ENCODE results near the gene LCN6. TPM values are rescaled to one million over a fixed set of nuclear protein-coding genes. Genes with fewer than 3 reads are reported as not detected.
"Not testable (repeated sequence)": the region's sequence is repeated elsewhere in the genome, so short reads cannot be mapped to it uniquely, and the experiment has no call there.

LCN6 gene
- total and polyA plus RNA-seq, 11 donors: 0.81 to 101 (median 18.4) TPM

GRCh38 chr9:136711751-136712689 lies 36.3 kb downstream of the LCN6 start, which contains the start of gene DIPK1B:
Gene DIPK1B (plus strand): TSS chr9:136712572. CDS start chr9:136712666, 94 bp downstream.
- 2 to 6% (median 4%) methylated on average over 24 to 119 of the region's 119 CpGs for WGBS, 4 donors
- ATAC-seq (peak in 2 of 4 donors; percentile 3 to 6), DNase-seq (peak in 1 of 5 donors; percentile 23)
- TF ChIP-seq POLR2A (IDR thresholded peaks at IDR 0.05) (no peak), CTCF (IDR thresholded peaks at IDR 0.05) (no peak)
- peaks cover 4 to 43% (median 34%) of the 10 kb centered on the region in 12 donors for H3K4me1 ChIP-seq
- peaks cover 0 to 23% (median 0%) of the 10 kb centered on the region in 9 donors for H3K27me3 ChIP-seq
- peak within 1 kb of the TSS in 11 of 12 donors; percentile 74 to 91 (median 86) for H3K27ac ChIP-seq
- intact Hi-C loops (cut with DNase I): loop anchor here in 1 of 10 donors (5.0 kb wide), 1 partner anchor 35 kb away; no protein-coding TSS in a partner anchor
- H3K4me3 ChIP-seq: peak within 1 kb of the TSS; percentile 59 to 91 (median 76)
- no peaks in the 10 kb centered on the region for H3K9me3 ChIP-seq
- no peaks in the 10 kb centered on the region for H3K36me3 ChIP-seq

- Histone ChIP-seq H3K4me3 (peak overlapping the region in 3 of 12 donors; percentile 54 to 91 (median 56)), H3K4me1 (peaks cover 4 to 43% (median 34%) of the 10 kb centered on the region in 12 donors), H3K27me3 (peaks cover 0 to 23% (median 0%) of the 10 kb centered on the region in 9 donors), H3K27ac (peak overlapping the region in 6 of 12 donors; percentile 22 to 65 (median 58))
- H3K9me3 ChIP-seq, DNase-seq, ATAC-seq, H3K36me3 ChIP-seq: not testable (repeated sequence)
- intact Hi-C loops (cut with DNase I): loop anchor here in 1 of 10 donors (5.0 kb wide), 1 partner anchor 34 kb away; no protein-coding TSS in a partner anchor
- 56 to 73% (median 58%) methylated on average over 4 of the region's 4 CpGs for WGBS, 4 donors
Measured at GRCh38 chr9:136711219-136711648, 37.1 kb downstream of the LCN6 start.

- H3K4me1 ChIP-seq: peaks cover 4 to 41% (median 32%) of the 10 kb centered on the region in 12 donors
- no peak overlapping the region for H3K4me3 ChIP-seq
- DNase-seq: no peak
- H3K27ac ChIP-seq: no peak overlapping the region
- ATAC-seq: no peak
- intact Hi-C loops (cut with DNase I): loop anchor here in 1 of 10 donors (5.0 kb wide), 1 partner anchor 33 kb away; no protein-coding TSS in a partner anchor
- peaks cover 0 to 23% (median 0%) of the 10 kb centered on the region in 9 donors for H3K27me3 ChIP-seq
- H3K36me3 ChIP-seq: no peaks in the 10 kb centered on the region
- no peak for TF ChIP-seq CTCF (IDR thresholded peaks at IDR 0.05)
- TF ChIP-seq POLR2A (IDR thresholded peaks at IDR 0.05): no peak
- 88 to 93% (median 89%) methylated on average over 7 of the region's 7 CpGs for WGBS, 4 donors
- no peaks in the 10 kb centered on the region for H3K9me3 ChIP-seq
Measured at GRCh38 chr9:136710543-136710942, 37.8 kb downstream of the LCN6 start.

- intact Hi-C loops (cut with DNase I): loop anchor here in 1 of 10 donors (5.0 kb wide), 1 partner anchor 32 kb away; no protein-coding TSS in a partner anchor
Measured at GRCh38 chr9:136709454-136710109, 38.7 kb downstream of the LCN6 start.

More at GRCh38 chr9:136709454-136710109, 38.7 kb downstream of the LCN6 start:
- Histone ChIP-seq H3K27me3 (peaks cover 0 to 23% (median 0%) of the 10 kb centered on the region in 9 donors), H3K4me1 (peaks cover 4 to 32% (median 23%) of the 10 kb centered on the region in 12 donors), H3K27ac (no peak overlapping the region), H3K9me3 (no peaks in the 10 kb centered on the region), H3K4me3 (no peak overlapping the region), H3K36me3 (no peaks in the 10 kb centered on the region)
- TF ChIP-seq CTCF (IDR thresholded peaks at IDR 0.05) (no peak), POLR2A (IDR thresholded peaks at IDR 0.05) (no peak)
- 84 to 92% (median 88%) methylated on average over 16 to 24 of the region's 24 CpGs for WGBS, 4 donors
- DNase-seq: peak in 1 of 5 donors; percentile 22
- ATAC-seq: no peak
